Measurements from ENCODE around the gene UGGT1. TPM values are rescaled to one million over a fixed set of nuclear protein-coding genes. Genes with fewer than 3 reads are reported as not detected.

UGGT1 gene
- total RNA-seq, 1 experiment from 2014 or later, result 55.9 TPM

DNA sequence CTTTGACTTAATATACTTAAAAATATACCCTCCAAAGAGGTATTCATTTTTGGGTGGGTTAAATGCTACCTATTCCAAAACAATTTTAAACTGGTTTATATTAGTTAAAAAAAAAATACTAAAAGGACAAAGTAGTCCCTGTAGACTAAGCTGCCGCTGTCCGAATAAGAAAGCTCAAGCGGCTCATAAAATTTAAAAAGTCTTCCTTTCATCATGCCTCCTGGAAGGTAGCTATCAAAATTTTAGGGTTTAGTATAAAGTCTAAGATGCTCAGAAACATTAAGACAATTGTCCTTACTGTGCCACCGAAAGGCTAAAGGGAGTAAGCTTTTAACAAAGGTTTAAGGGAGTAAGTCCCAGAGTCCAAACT lies 440 bp upstream of the UGGT1 start:
- no peak overlapping the region for H2AK5ac ChIP-seq (ENCODE audit: insufficient read length, low read length)
- H3K4me2 ChIP-seq (ENCODE audit: insufficient read depth, insufficient read length, low read length), result peak overlapping the region; percentile 51
- H3K79me1 ChIP-seq (ENCODE audit: insufficient read depth, low read depth, low read length, poor library complexity, severe bottlenecking), result no peaks in the 10 kb centered on the region
- Mint-ChIP-seq H3K27me3 (ENCODE audit: low read depth) (peaks cover 5% of the 10 kb centered on the region; the same call in 1 of the 2 replicates), H3K36me3 (ENCODE audit: insufficient read depth in 1 of 3, low read depth in 3 of 3) (no peaks in the 10 kb centered on the region), H3K4me1 (peaks cover 2 to 17% of the 10 kb centered on the region in 2 experiments; a peak in 3 of 4 replicates), H3K27ac (peak overlapping the region; percentile 94 to 96 (median 95)), H3K9me3 (no peaks in the 10 kb centered on the region), H3K4me3 (peak overlapping the region; percentile 89 to 93)
- no peak overlapping the region for H4K8ac ChIP-seq (replicated peaks; ENCODE audit: insufficient read length, low read depth, low read length)
- H3K18ac ChIP-seq (ENCODE audit: insufficient read length, low read depth, low read length), result no peak overlapping the region
- 0 out of 2 replicates have a peak, but pooled peaks cover 2% of the 10 kb centered on the region for H3K4me1 ChIP-seq (ENCODE audit: insufficient read depth, low read length)
- no peak overlapping the region for H4K5ac ChIP-seq (ENCODE audit: insufficient read length, low read depth, low read length)
- no peaks in the 10 kb centered on the region for H3K27me3 ChIP-seq (ENCODE audit: insufficient read depth, low read length)
- H2BK12ac ChIP-seq (ENCODE audit: insufficient read length, low read depth, low read length), result no peak overlapping the region
- TF ChIP-seq, protein P1, sequence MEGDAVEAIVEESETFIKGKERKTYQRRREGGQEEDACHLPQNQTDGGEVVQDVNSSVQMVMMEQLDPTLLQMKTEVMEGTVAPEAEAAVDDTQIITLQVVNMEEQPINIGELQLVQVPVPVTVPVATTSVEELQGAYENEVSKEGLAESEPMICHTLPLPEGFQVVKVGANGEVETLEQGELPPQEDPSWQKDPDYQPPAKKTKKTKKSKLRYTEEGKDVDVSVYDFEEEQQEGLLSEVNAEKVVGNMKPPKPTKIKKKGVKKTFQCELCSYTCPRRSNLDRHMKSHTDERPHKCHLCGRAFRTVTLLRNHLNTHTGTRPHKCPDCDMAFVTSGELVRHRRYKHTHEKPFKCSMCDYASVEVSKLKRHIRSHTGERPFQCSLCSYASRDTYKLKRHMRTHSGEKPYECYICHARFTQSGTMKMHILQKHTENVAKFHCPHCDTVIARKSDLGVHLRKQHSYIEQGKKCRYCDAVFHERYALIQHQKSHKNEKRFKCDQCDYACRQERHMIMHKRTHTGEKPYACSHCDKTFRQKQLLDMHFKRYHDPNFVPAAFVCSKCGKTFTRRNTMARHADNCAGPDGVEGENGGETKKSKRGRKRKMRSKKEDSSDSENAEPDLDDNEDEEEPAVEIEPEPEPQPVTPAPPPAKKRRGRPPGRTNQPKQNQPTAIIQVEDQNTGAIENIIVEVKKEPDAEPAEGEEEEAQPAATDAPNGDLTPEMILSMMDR (conservative IDR thresholded peaks at IDR 0.05), result no peak
- no peak overlapping the region for H2BK5ac ChIP-seq (ENCODE audit: insufficient read length, low read length)
- no peaks in the 10 kb centered on the region for H3K9me3 ChIP-seq (ENCODE audit: control insufficient read depth, low read depth, low read length)
- H3K23me2 ChIP-seq (ENCODE audit: insufficient read length, low read depth, low read length, poor library complexity, severe bottlenecking), result peaks cover 5% of the 10 kb centered on the region
- H3K9ac ChIP-seq (ENCODE audit: extremely low read depth, insufficient read length, low read length), result peak overlapping the region; percentile 69
- H2BK20ac ChIP-seq (ENCODE audit: low read depth, low read length, poor library complexity, severe bottlenecking), result no peak overlapping the region
- H4K91ac ChIP-seq (ENCODE audit: insufficient read length, low read depth, low read length), result no peak overlapping the region
- no peak overlapping the region for H3K14ac ChIP-seq (ENCODE audit: insufficient read depth, low read length)
- no peak for DNase-seq
- WGBS (ENCODE audit: extremely low coverage, insufficient read length, low lambda C conversion rate), result no CpG with 5 or more reads among the region's 4 CpGs
- no peak overlapping the region for H3T11ph ChIP-seq (ENCODE audit: low read length)
- H2AFZ ChIP-seq (ENCODE audit: low read length), result no peak overlapping the region
- no peaks in the 10 kb centered on the region for H4K20me1 ChIP-seq (ENCODE audit: control insufficient read depth, insufficient read depth, insufficient read length)
- no peak overlapping the region for H2BK15ac ChIP-seq (ENCODE audit: low read depth, low read length)
- H3K56ac ChIP-seq (ENCODE audit: insufficient read length, low read depth, low read length), result no peak overlapping the region
- H3K4ac ChIP-seq (ENCODE audit: low read depth, low read length), result no peak overlapping the region
- H3K79me2 ChIP-seq (ENCODE audit: insufficient read depth, low read length), result peaks cover 22% of the 10 kb centered on the region
- no peak overlapping the region for H3K23ac ChIP-seq (ENCODE audit: insufficient read length, low read depth, low read length)
- H3K27ac ChIP-seq (ENCODE audit: insufficient read length, low read depth, low read length), result no peak overlapping the region
- no peak overlapping the region for H2BK120ac ChIP-seq (ENCODE audit: low read depth, low read length, poor library complexity, severe bottlenecking)

Data from H9 (cell line).